ENCODE data around the gene DOCK8. TPM values are rescaled to one million over a fixed set of nuclear protein-coding genes. Genes with fewer than 3 reads are reported as not detected.

The DOCK8 gene
- total and polyA plus RNA-seq, 2 of the 13 experiments (the other 11 are each of a cell fraction or from before 2014, with no cell fraction given): 0.28 to 0.38 TPM

DNA sequence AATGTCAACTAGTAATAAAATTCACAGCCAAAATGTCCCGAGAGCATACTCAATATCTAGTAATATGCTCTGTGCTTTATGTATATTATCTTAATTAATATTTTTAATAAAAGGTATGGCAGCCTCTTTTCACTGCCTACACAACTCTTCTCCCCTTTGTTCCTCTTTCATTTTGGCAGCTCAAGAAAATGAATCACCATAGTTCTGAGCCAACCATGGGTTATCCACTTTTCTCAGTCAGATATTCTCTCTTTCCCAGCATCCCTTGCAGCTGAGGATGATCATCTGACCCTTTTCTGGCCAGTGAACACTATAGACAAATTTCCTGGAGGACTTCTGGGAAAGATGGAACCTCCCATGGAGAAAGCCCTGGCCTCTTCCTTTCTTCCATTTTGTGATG, 8.2 kb upstream of the DOCK8 start (continued):
- TF ChIP-seq, protein P1, sequence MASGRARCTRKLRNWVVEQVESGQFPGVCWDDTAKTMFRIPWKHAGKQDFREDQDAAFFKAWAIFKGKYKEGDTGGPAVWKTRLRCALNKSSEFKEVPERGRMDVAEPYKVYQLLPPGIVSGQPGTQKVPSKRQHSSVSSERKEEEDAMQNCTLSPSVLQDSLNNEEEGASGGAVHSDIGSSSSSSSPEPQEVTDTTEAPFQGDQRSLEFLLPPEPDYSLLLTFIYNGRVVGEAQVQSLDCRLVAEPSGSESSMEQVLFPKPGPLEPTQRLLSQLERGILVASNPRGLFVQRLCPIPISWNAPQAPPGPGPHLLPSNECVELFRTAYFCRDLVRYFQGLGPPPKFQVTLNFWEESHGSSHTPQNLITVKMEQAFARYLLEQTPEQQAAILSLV (CRISPR knock-in tag; IDR thresholded peaks at IDR 0.05; ENCODE audit: borderline replicate concordance): no peak
- TF ChIP-seq, protein P2, sequence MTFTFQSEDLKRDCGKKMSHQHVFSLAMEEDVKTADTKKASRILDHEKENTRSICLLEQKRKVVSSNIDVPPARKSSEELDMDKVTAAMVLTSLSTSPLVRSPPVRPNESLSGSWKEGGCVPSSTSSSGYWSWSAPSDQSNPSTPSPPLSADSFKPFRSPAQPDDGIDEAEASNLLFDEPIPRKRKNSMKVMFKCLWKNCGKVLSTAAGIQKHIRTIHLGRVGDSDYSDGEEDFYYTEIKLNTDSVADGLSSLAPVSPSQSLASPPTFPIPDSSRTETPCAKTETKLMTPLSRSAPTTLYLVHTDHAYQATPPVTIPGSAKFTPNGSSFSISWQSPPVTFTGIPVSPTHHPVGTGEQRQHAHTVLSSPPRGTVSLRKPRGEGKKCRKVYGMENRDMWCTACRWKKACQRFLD (CRISPR knock-in tag; IDR thresholded peaks at IDR 0.05; ENCODE audit: borderline replicate concordance): no peak
- TF ChIP-seq ZNF136 (CRISPR knock-in tag; IDR thresholded peaks at IDR 0.05; ENCODE audit: low read depth): no peak
- no peak for TF ChIP-seq PHB2 (IDR thresholded peaks at IDR 0.05; ENCODE audit: partially characterized antibody)
- no peak for TF ChIP-seq PRPF4 (IDR thresholded peaks at IDR 0.05; ENCODE audit: low read depth, low read length, poor library complexity, severe bottlenecking)
- no peak for TF ChIP-seq YY1 (IDR thresholded peaks at IDR 0.05; ENCODE audit: insufficient read depth, insufficient replicate concordance, low read depth, low read length)
- no peak for TF ChIP-seq GATA4 (IDR thresholded peaks at IDR 0.05; ENCODE audit: borderline replicate concordance, low read depth)
- TF ChIP-seq SMAD1 (CRISPR knock-in tag; IDR thresholded peaks at IDR 0.05; ENCODE audit: borderline replicate concordance, low read depth): no peak
- no peak for TF ChIP-seq PHF8 (CRISPR knock-in tag; IDR thresholded peaks at IDR 0.05)
- TF ChIP-seq, protein P3, sequence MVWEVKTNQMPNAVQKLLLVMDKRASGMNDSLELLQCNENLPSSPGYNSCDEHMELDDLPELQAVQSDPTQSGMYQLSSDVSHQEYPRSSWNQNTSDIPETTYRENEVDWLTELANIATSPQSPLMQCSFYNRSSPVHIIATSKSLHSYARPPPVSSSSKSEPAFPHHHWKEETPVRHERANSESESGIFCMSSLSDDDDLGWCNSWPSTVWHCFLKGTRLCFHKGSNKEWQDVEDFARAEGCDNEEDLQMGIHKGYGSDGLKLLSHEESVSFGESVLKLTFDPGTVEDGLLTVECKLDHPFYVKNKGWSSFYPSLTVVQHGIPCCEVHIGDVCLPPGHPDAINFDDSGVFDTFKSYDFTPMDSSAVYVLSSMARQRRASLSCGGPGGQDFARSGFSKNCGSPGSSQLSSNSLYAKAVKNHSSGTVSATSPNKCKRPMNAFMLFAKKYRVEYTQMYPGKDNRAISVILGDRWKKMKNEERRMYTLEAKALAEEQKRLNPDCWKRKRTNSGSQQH (CRISPR knock-in tag; IDR thresholded peaks at IDR 0.05; ENCODE audit: low read depth): no peak
- TF ChIP-seq ZNF589 (CRISPR knock-in tag; conservative IDR thresholded peaks at IDR 0.05): no peak
